Colonic mucosa (tissue), 4 donors: ENCODE data around the gene DNASE1L1. TPM values are rescaled to one million over a fixed set of nuclear protein-coding genes. Genes with fewer than 3 reads are reported as not detected.

ENCODE experiments used
- DNase-seq: peaks from one replicate; pipeline ENCODE4 v3.0.0-alpha.2; 2020
- H3K27ac ChIP-seq: fragments of 200-600 bp; one replicate; pipeline ENCODE4 v1.8.0; 2021
- H3K27me3 ChIP-seq: fragments of 200-600 bp; one replicate; pipeline ENCODE4 v1.8.0; 2021
- H3K36me3 ChIP-seq: fragments of 200-600 bp; one replicate; pipeline ENCODE4 v1.8.0; 2021
- H3K4me1 ChIP-seq: fragments of 200-600 bp; one replicate; pipeline ENCODE4 v1.8.0; 2021; ENCODE audit warnings: mild to moderate bottlenecking
- H3K4me3 ChIP-seq: fragments of 200-600 bp; one replicate; pipeline ENCODE4 v1.8.0; 2021
- H3K9ac ChIP-seq, 2 donors: one replicate each; pipeline ENCODE4 v1.7.0; 2013; ENCODE audit warnings: control low read depth in 2 of 2, low read depth in 2 of 2, low read length in 2 of 2
- H3K9me3 ChIP-seq: fragments of 200-600 bp; one replicate; pipeline ENCODE4 v1.8.0; 2021
- intact Hi-C: fragments of 100-400 bp; cut with DNase I; formaldehyde crosslinking; loops from one replicate; pipeline ENCODE4 v1.14.1; 2022
- total RNA-seq, 2 donors: library from RNA; stranded (reverse); fragmentation: NEBNext Ultra II Directional in 1 of 2; extraction: Animal tissue kit (Norgen Biotek cat#: 25700) in 1 of 2; gene quantifications; one replicate each; pipeline ENCODE4 v1.2.1, GENCODE V29; 2021
- TF ChIP-seq, protein P1 (sequence below): fragments of 200-600 bp; IDR thresholded peaks from one replicate; pipeline ENCODE4 v1.8.0; 2022; ENCODE audit warnings: antibody characterized with exemption, mild to moderate bottlenecking
- donor health status: healthy.
- donor health status: DM: no; HTN: no; CAD: no.
- donor health status: DM: no; HTN: no; CAD: no.

Gene DNASE1L1
- total RNA-seq, 2 donors from 2014 or later, result 19.1 to 29.2 TPM

DNA sequence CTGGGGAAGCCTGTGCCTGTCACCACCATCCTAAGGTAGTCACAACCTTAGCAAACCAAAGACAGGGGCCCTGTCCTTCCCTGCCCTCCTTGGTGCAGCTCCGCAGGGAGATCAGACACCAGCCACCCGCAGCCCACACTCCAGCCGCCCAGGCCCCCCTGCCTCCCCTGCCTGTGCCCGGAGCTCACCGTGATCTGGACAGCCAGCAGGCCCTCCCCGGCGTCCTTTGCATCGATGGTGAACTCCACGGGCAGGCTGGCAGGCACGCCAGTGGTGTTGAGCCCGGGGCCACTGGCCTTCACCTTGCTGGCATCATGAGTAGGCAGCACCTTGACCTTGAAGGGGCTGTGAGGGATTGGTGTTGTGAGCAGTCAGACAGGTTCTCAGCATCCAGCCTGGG, 51.0 kb downstream of the DNASE1L1 start:
- TF ChIP-seq, protein P1, sequence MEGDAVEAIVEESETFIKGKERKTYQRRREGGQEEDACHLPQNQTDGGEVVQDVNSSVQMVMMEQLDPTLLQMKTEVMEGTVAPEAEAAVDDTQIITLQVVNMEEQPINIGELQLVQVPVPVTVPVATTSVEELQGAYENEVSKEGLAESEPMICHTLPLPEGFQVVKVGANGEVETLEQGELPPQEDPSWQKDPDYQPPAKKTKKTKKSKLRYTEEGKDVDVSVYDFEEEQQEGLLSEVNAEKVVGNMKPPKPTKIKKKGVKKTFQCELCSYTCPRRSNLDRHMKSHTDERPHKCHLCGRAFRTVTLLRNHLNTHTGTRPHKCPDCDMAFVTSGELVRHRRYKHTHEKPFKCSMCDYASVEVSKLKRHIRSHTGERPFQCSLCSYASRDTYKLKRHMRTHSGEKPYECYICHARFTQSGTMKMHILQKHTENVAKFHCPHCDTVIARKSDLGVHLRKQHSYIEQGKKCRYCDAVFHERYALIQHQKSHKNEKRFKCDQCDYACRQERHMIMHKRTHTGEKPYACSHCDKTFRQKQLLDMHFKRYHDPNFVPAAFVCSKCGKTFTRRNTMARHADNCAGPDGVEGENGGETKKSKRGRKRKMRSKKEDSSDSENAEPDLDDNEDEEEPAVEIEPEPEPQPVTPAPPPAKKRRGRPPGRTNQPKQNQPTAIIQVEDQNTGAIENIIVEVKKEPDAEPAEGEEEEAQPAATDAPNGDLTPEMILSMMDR, result no peak
- H3K4me1 ChIP-seq, result no peaks in the 10 kb centered on the region
- no peak overlapping the region for H3K4me3 ChIP-seq
- no peaks in the 10 kb centered on the region for H3K27me3 ChIP-seq
- H3K9me3 ChIP-seq, result no peaks in the 10 kb centered on the region
- intact Hi-C loops, result no loop called here
- H3K9ac ChIP-seq, result no peak overlapping the region
- no peak for DNase-seq
- no peaks in the 10 kb centered on the region for H3K36me3 ChIP-seq
- no peak overlapping the region for H3K27ac ChIP-seq

DNA sequence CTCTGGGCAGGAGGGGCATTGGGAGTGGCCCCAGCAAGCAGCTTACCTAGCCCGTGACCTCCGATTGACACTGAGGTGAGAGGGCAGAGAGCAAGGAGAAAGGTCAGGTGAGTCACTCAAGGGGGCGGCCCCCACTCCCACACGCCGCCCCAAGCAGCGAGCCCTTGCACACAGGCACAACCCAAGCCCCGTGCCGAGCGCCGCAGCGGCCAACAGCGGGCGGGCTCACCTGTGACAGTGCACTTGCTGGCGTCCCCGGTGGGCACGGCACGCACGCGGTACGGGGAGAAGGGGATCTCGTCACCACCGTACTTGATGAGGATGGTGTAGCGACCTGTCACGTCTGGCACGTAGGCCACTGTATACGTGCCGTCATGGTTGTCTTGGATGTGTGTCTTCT, 51.8 kb downstream of the DNASE1L1 start:
- H3K4me3 ChIP-seq, result no peak overlapping the region
- no peak for DNase-seq
- no peak overlapping the region for H3K27ac ChIP-seq
- H3K4me1 ChIP-seq, result no peaks in the 10 kb centered on the region
- no peaks in the 10 kb centered on the region for H3K36me3 ChIP-seq
- intact Hi-C loops, result no loop called here
- H3K9ac ChIP-seq, result no peak overlapping the region
- H3K27me3 ChIP-seq, result no peaks in the 10 kb centered on the region
- TF ChIP-seq, protein P1, result no peak
- no peaks in the 10 kb centered on the region for H3K9me3 ChIP-seq

DNA sequence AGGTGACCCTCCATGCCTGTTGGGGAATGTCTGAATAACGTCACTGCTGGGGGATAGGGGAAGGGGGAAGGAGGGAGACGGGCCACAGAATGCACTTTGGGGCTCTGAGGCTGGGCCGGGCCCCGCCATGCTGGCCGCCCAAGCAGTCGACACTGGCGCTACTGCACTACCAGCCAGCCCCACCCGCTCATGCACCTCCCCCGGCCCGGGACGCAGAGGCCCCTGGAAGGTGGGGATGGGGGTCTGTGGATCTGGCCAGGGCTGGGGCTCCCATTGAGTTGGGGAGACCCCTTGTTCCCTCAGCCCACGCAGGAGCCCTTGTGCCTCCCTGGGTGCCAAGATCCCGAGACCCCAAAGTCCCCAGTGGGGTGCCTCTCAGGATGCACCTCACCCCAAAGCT, 52.5 kb downstream of the DNASE1L1 start:
- TF ChIP-seq, protein P1, result no peak
- no peaks in the 10 kb centered on the region for H3K36me3 ChIP-seq
- no peaks in the 10 kb centered on the region for H3K4me1 ChIP-seq
- no peak for DNase-seq
- intact Hi-C loops, result no loop called here
- H3K27me3 ChIP-seq, result no peaks in the 10 kb centered on the region
- H3K27ac ChIP-seq, result no peak overlapping the region
- no peak overlapping the region for H3K4me3 ChIP-seq
- no peak overlapping the region for H3K9ac ChIP-seq
- no peaks in the 10 kb centered on the region for H3K9me3 ChIP-seq

DNA sequence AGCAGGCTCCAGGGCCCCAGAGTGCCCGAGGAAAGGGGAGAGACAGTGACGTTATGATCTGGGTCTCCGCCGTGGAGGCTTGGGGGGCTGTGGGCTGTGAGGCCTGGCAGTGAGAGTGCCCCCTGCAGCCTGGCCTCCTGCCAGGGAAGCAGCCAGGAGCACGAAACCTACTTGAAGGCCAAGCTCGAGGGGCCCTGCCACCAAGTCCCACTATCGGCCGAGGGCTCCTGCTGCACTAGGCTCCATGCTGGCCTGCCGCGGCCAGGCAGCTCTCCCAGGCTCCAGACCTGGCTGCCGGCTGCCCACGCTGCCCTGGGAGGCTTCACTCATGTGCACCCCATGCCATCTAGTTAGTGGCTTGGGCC, 53.3 kb downstream of the DNASE1L1 start:
- TF ChIP-seq, protein P1, result no peak
- Histone ChIP-seq H3K4me1 (peaks cover 4% of the 10 kb centered on the region), H3K9me3 (no peaks in the 10 kb centered on the region), H3K9ac (no peak overlapping the region), H3K36me3 (no peaks in the 10 kb centered on the region), H3K27me3 (no peaks in the 10 kb centered on the region), H3K4me3 (no peak overlapping the region), H3K27ac (no peak overlapping the region)
- intact Hi-C loops, result no loop called here
- DNase-seq, result no peak

DNA sequence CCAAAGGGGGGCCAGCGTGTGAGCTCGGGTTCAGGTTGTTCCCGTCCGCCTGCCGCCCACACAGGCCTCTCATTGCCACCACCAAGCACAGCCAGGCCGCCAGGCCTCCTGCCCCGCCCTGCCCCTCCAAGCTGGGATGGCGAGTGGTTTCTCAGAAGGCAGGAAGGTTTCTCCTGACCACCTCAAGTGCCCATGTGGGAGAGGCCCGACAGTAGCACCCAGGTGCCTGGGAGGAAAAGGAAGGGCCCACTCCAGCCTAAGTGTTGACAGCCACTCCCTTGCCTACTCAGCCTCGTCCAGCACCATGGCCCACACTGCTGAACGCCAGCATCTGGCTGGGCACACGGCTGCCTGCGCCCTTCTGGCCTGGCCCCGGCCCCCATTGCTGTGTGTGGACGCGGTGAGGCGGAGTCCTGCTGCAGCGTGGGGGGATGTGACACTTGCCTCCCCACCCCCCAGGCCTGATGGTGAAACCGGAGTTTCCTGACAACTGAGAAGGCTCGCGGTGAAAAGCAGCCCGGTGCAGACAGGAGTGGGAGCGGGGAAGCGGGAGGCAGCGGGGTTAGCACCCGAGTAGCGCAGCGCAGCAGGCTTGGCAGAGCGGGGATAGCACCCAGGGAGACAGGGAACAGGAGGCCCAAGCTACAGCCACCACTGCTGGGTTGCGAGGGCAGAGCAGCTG, 53.8 kb downstream of the DNASE1L1 start:
- H3K9ac ChIP-seq, result no peak overlapping the region
- DNase-seq, result no peak
- H3K4me1 ChIP-seq, result peaks cover 8% of the 10 kb centered on the region
- H3K4me3 ChIP-seq, result no peak overlapping the region
- no peaks in the 10 kb centered on the region for H3K36me3 ChIP-seq
- H3K27me3 ChIP-seq, result no peaks in the 10 kb centered on the region
- intact Hi-C loops, result no loop called here
- TF ChIP-seq, protein P1, result no peak
- H3K9me3 ChIP-seq, result no peaks in the 10 kb centered on the region
- H3K27ac ChIP-seq, result no peak overlapping the region
